PC-3 (cell line): Measurements from ENCODE around the gene ISM1.

Experiments
- EZH2 ChIP-seq: fragments of 300-600 bp; sonication (generic); IDR thresholded peaks from one replicate; pipeline ENCODE4 v1.6.1; 2017; ENCODE audit warnings: antibody characterized with exemption, mild to moderate bottlenecking, low read length; ENCODE audit not compliant: unreplicated experiment
- TF ChIP-seq, protein P1 (sequence below): fragments of 300-600 bp; sonication (generic); conservative IDR thresholded peaks from 2 replicates; pipeline ENCODE4 v1.5.1; 2017; ENCODE audit warnings: antibody characterized with exemption, low read depth, mild to moderate bottlenecking, low read length

DNA sequence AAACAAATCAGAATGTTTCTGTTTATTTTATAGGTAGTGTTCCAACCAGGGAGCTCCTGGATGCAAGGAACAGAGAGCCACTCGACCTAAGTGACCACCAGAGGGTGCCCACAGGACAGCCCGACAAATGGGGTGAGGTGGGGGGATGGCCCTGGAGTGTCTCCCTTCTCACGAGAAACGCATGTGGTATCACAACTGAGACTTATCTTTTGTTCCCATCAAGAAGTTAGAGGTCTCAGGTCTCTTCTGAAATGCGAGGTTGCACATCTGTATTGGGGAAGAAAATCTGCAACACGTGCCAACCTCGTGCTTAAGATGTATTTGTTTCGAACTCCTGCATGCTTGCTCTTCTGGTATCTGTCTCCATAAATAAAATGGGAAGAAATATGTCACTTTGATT is 104.0 kb downstream of the ISM1 start:
- TF ChIP-seq EZH2: no peak
- TF ChIP-seq, protein P1, sequence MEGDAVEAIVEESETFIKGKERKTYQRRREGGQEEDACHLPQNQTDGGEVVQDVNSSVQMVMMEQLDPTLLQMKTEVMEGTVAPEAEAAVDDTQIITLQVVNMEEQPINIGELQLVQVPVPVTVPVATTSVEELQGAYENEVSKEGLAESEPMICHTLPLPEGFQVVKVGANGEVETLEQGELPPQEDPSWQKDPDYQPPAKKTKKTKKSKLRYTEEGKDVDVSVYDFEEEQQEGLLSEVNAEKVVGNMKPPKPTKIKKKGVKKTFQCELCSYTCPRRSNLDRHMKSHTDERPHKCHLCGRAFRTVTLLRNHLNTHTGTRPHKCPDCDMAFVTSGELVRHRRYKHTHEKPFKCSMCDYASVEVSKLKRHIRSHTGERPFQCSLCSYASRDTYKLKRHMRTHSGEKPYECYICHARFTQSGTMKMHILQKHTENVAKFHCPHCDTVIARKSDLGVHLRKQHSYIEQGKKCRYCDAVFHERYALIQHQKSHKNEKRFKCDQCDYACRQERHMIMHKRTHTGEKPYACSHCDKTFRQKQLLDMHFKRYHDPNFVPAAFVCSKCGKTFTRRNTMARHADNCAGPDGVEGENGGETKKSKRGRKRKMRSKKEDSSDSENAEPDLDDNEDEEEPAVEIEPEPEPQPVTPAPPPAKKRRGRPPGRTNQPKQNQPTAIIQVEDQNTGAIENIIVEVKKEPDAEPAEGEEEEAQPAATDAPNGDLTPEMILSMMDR: peak; percentile 84
